ENCODE data around the gene ADGRG6.

- no peak for TF ChIP-seq POLR2AphosphoS5 (IDR thresholded peaks at IDR 0.05; ENCODE audit: low read depth, low read length)
- TF ChIP-seq FOXP2 (optimal IDR thresholded peaks at IDR 0.05; ENCODE audit: borderline replicate concordance, extremely low read depth, extremely low read length, insufficient read depth), result no peak
Observed at GRCh38 chr6:142355520-142356174, 53.8 kb downstream of the ADGRG6 start.
